HepG2 (cell line): Measurements from ENCODE around the gene HS2ST1. TPM values are rescaled to one million over a fixed set of nuclear protein-coding genes. Genes with fewer than 3 reads are reported as not detected.

Source experiments
- ATAC-seq: fragments of 200-7000 bp; cut with Tn5 transposase; 3 replicates; pipeline ENCODE4 v1.9.1; 2020; ENCODE audit warnings: mild to moderate bottlenecking, moderate library complexity
- BruUV-seq: library from RNA; stranded (reverse); fragments of 400-500 nt; replicated peaks from 2 replicates; lab custom pipeline; 2021; lab: Mats Ljungman, UMichigan
- CTCF ChIA-PET: fragments of 300-600 bp; formaldehyde crosslinking; extraction: SDS; loops from one replicate; lab custom pipeline; 2021; ENCODE audit warnings: low total read pairs, inconsistent platforms, low intra/inter-chr PET ratio; lab: Yijun Ruan, JAX
- POLR2A ChIA-PET: fragments of 350-600 bp; sonication (Branson Sonifier 250); formaldehyde crosslinking; loops from one replicate; lab custom pipeline; 2020; ENCODE audit warnings: antibody characterized with exemption, inconsistent platforms; lab: Yijun Ruan, JAX
- DNase-seq: peaks from one replicate; pipeline ENCODE4 v3.0.0-alpha.2; 2015; ENCODE audit warnings: low spot score
- FAIRE-seq: peaks from 3 replicates; lab custom pipeline; 2011; peaks lifted over from hg19 to GRCh38; lab: Jason Lieb, UNC
- H2AFZ ChIP-seq: one replicate; pipeline ENCODE4 v1.6.1; 2011; ENCODE audit warnings: low read length, inconsistent platforms
- H3K27ac ChIP-seq: fragments of 300-600 bp; 3 replicates; pipeline ENCODE4 v1.8.0; 2011; ENCODE audit warnings: mixed run types, mild to moderate bottlenecking, mixed read lengths, low read length, inconsistent platforms; ENCODE audit not compliant: insufficient read depth; ENCODE audit errors: extremely low read length
- H3K27me3 ChIP-seq, 2 experiments: fragments of 200-600 bp in 1 of 2; 2 replicates in 1 of 2; 3 replicates in 1 of 2; pipeline versions ENCODE4 v1.6.0 to v1.8.0; 2011; ENCODE audit warnings: low read length in 2 of 2, mild to moderate bottlenecking in 2 of 2, moderate library complexity in 2 of 2, inconsistent platforms in 1 of 2; ENCODE audit not compliant: insufficient read depth in 2 of 2, control insufficient read depth in 1 of 2
- H3K36me3 ChIP-seq, 2 experiments: fragments of 200-600 bp in 1 of 2; replicated peaks in 1 of 2; 2 replicates in 1 of 2; 3 replicates in 1 of 2; pipeline versions ENCODE4 v1.5.1 to v1.8.0; 2011; ENCODE audit warnings: low read length in 2 of 2, inconsistent platforms in 1 of 2; ENCODE audit not compliant: insufficient read depth in 2 of 2, control insufficient read depth in 1 of 2
- H3K4me1 ChIP-seq: 2 replicates; pipeline ENCODE4 v1.5.1; 2012; ENCODE audit warnings: low read length, inconsistent platforms; ENCODE audit not compliant: insufficient read depth
- H3K4me2 ChIP-seq: 2 replicates; pipeline ENCODE4 v1.6.0; 2011; ENCODE audit warnings: low read depth, low read length, inconsistent platforms
- H3K4me3 ChIP-seq, 3 experiments: fragments of 200-600 bp in 1 of 3; sonication (generic), shearing (Covaris generic) in 1 of 3; replicated peaks in 1 of 3; 2 replicates each; pipeline ENCODE4 v1.5.1; 2011 to 2016; ENCODE audit warnings: low read length in 3 of 3, inconsistent platforms in 2 of 3, low read depth in 2 of 3, mild to moderate bottlenecking in 2 of 3, control low read depth in 1 of 3, mixed read lengths in 1 of 3; ENCODE audit not compliant: insufficient read depth in 1 of 3
- H3K79me2 ChIP-seq: one replicate; pipeline ENCODE4 v1.6.1; 2011; ENCODE audit warnings: low read length, inconsistent platforms; ENCODE audit not compliant: insufficient read depth
- H3K9ac ChIP-seq: 2 replicates; pipeline ENCODE4 v1.6.0; 2011; ENCODE audit warnings: mild to moderate bottlenecking, low read depth, low read length, inconsistent platforms; ENCODE audit not compliant: insufficient read depth
- H3K9me3 ChIP-seq: 2 replicates; pipeline ENCODE4 v1.5.1; 2012; ENCODE audit warnings: mild to moderate bottlenecking, low read length
- H4K20me1 ChIP-seq: 2 replicates; pipeline ENCODE4 v1.6.0; 2011; ENCODE audit warnings: inconsistent platforms, mild to moderate bottlenecking, low read length, moderate library complexity; ENCODE audit not compliant: insufficient read depth
- ATF7-NPFF ChIP-seq: sonication (generic); formaldehyde crosslinking; IDR thresholded peaks from 2 replicates; pipeline ENCODE4 v1.8.1; 2023; ENCODE audit warnings: mild to moderate bottlenecking, low read depth, missing genetic modification reagents, moderate library complexity
- CCAR2 ChIP-seq: fragments of 200-400 bp; formaldehyde crosslinking; optimal IDR thresholded peaks from 2 replicates; pipeline ENCODE3; 2018; ENCODE audit warnings: low read depth, mild to moderate bottlenecking, low read length, moderate library complexity
- NRL ChIP-seq: sonication (generic); formaldehyde crosslinking; IDR thresholded peaks from 2 replicates; pipeline ENCODE4 v1.5.0; 2020; ENCODE audit warnings: missing genetic modification reagents, mild to moderate bottlenecking, moderate library complexity, borderline replicate concordance
- POLR2A ChIP-seq, 2 experiments: IDR thresholded peaks; 2 replicates each; pipeline ENCODE4 v1.6.1; 2011; ENCODE audit warnings: low read depth in 2 of 2, low read length in 2 of 2, mild to moderate bottlenecking in 1 of 2, moderate library complexity in 1 of 2; ENCODE audit not compliant: insufficient read depth in 1 of 2
- TBX2 ChIP-seq: sonication (generic); formaldehyde crosslinking; IDR thresholded peaks from 2 replicates; pipeline ENCODE4 v1.5.0; 2020; ENCODE audit warnings: missing genetic modification reagents, mild to moderate bottlenecking, borderline replicate concordance
- YY1 ChIP-seq: IDR thresholded peaks from 2 replicates; pipeline ENCODE4 v1.6.1; 2011; ENCODE audit warnings: low read length, low read depth, moderate library complexity, mild to moderate bottlenecking; ENCODE audit not compliant: insufficient read depth, insufficient replicate concordance
- ZNF317 ChIP-seq: sonication (generic); formaldehyde crosslinking; IDR thresholded peaks from 2 replicates; pipeline ENCODE4 v1.5.0; 2020; ENCODE audit warnings: mild to moderate bottlenecking, missing genetic modification reagents
- ZNF839 ChIP-seq: sonication (generic); formaldehyde crosslinking; IDR thresholded peaks from 2 replicates; pipeline ENCODE4 v1.4.0; 2020; ENCODE audit warnings: missing genetic modification reagents, mild to moderate bottlenecking, borderline replicate concordance
- WGBS: methylation state at CpG from one replicate; pipeline ENCODE4 v1.1.6; 2017; ENCODE audit warnings: low lambda C conversion rate; 5-methylcytosine and 5-hydroxymethylcytosine counted together
- in situ Hi-C: cut with HindIII; loops from 2 replicates; pipeline ENCODE4 v1.10.0; 2017; ENCODE audit warnings: low pct_unique_long_range_greater_than_20kb; ENCODE audit not compliant: extremely low pct_ligation_motif_present
- intact Hi-C: fragments of 100-400 bp; cut with micrococcal nuclease; formaldehyde crosslinking; loops from one replicate; pipeline ENCODE4 v1.10.0; 2022; ENCODE audit not compliant: unreplicated experiment
- polyA plus RNA-seq, 8 experiments: library from polyadenylated mRNA; depleted of rRNA in 3 of 8; stranded (reverse) in 7 of 8; unstranded in 1 of 8; fragments of >200 nt; fragmentation: Illumina TruSeq in 4 of 8; extraction: Trizol in 4 of 8; gene quantifications; 2 replicates each; pipeline versions ENCODE4 v1.2.1 to v1.2.3, GENCODE V29; 2011 to 2016; ENCODE audit warnings: low read depth in 4 of 8, missing spikeins in 1 of 8, mixed read lengths in 1 of 8; ENCODE audit not compliant: insufficient read depth in 1 of 8
- total RNA-seq, 5 experiments: library from RNA; depleted of rRNA; stranded (reverse); fragments of >200 nt; fragmentation: Illumina TruSeq; extraction: Trizol; gene quantifications; 2 replicates each; pipeline ENCODE4 v1.2.3, GENCODE V29; 2016; ENCODE audit warnings: low read depth in 1 of 5
- TF ChIP-seq, protein P1 (sequence below): sonication (generic); formaldehyde crosslinking; IDR thresholded peaks from 2 replicates; pipeline ENCODE4 v1.4.0; 2020; ENCODE audit warnings: missing genetic modification reagents, borderline replicate concordance
- TF ChIP-seq, protein P2 (sequence below): sonication (generic); formaldehyde crosslinking; conservative IDR thresholded peaks from 2 replicates; pipeline ENCODE4 v1.8.0; 2022; ENCODE audit warnings: missing genetic modification reagents
- TF ChIP-seq, protein P3 (sequence below): sonication (generic); formaldehyde crosslinking; IDR thresholded peaks from 2 replicates; pipeline ENCODE4 v1.4.0; 2020; ENCODE audit warnings: missing genetic modification reagents, borderline replicate concordance

The HS2ST1 gene
- total and polyA plus RNA-seq, 2 of the 13 experiments (the other 11 are each of a cell fraction or from before 2014, with no cell fraction given) = 22.1 to 58.7 TPM

- TF ChIP-seq CCAR2 = no peak
Measured at GRCh38 chr1:86965012-86965826, 50.8 kb downstream of the HS2ST1 start (continued).

- no TSS peak for BruUV-seq
- DNase-seq (no peak), ATAC-seq (no peak), FAIRE-seq (no peak)
- Histone ChIP-seq H3K27me3 (no peaks in the 10 kb centered on the region), H3K36me3 (no peaks in the 10 kb centered on the region), H3K4me3 (no peak overlapping the region), H3K4me1 (peaks cover 19% of the 10 kb centered on the region), H3K79me2 (peaks cover 65% of the 10 kb centered on the region), H4K20me1 (no peaks in the 10 kb centered on the region), H3K27ac (no peak overlapping the region), H3K9me3 (no peaks in the 10 kb centered on the region), H3K9ac (no peak overlapping the region), H3K4me2 (no peak overlapping the region), H2AFZ (no peak overlapping the region)
- in situ Hi-C loops (no loop called here), intact Hi-C loops (loop anchor here (1.0 to 10.0 kb wide), 4 partner anchors 50 to 461 kb away; no protein-coding TSS in a partner anchor)
- TF ChIP-seq POLR2A (IDR thresholded peaks at IDR 0.05; ENCODE audit: insufficient read depth in 1 of 2, low read depth in 2 of 2, low read length in 2 of 2) (no peak), ZNF317 (CRISPR knock-in tag) (no peak), ATF7-NPFF (no peak), NRL (CRISPR knock-in tag) (no peak), TBX2 (CRISPR knock-in tag) (no peak), YY1 (no peak), ZNF839 (CRISPR knock-in tag) (no peak)
- TF ChIP-seq, protein P1, sequence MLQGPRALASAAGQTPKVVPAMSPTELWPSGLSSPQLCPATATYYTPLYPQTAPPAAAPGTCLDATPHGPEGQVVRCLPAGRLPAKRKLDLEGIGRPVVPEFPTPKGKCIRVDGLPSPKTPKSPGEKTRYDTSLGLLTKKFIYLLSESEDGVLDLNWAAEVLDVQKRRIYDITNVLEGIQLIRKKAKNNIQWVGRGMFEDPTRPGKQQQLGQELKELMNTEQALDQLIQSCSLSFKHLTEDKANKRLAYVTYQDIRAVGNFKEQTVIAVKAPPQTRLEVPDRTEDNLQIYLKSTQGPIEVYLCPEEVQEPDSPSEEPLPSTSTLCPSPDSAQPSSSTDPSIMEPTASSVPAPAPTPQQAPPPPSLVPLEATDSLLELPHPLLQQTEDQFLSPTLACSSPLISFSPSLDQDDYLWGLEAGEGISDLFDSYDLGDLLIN (CRISPR knock-in tag) = no peak
- TF ChIP-seq, protein P2, sequence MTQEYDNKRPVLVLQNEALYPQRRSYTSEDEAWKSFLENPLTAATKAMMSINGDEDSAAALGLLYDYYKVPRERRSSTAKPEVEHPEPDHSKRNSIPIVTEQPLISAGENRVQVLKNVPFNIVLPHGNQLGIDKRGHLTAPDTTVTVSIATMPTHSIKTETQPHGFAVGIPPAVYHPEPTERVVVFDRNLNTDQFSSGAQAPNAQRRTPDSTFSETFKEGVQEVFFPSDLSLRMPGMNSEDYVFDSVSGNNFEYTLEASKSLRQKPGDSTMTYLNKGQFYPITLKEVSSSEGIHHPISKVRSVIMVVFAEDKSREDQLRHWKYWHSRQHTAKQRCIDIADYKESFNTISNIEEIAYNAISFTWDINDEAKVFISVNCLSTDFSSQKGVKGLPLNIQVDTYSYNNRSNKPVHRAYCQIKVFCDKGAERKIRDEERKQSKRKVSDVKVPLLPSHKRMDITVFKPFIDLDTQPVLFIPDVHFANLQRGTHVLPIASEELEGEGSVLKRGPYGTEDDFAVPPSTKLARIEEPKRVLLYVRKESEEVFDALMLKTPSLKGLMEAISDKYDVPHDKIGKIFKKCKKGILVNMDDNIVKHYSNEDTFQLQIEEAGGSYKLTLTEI (CRISPR knock-in tag) = no peak
- TF ChIP-seq, protein P3, sequence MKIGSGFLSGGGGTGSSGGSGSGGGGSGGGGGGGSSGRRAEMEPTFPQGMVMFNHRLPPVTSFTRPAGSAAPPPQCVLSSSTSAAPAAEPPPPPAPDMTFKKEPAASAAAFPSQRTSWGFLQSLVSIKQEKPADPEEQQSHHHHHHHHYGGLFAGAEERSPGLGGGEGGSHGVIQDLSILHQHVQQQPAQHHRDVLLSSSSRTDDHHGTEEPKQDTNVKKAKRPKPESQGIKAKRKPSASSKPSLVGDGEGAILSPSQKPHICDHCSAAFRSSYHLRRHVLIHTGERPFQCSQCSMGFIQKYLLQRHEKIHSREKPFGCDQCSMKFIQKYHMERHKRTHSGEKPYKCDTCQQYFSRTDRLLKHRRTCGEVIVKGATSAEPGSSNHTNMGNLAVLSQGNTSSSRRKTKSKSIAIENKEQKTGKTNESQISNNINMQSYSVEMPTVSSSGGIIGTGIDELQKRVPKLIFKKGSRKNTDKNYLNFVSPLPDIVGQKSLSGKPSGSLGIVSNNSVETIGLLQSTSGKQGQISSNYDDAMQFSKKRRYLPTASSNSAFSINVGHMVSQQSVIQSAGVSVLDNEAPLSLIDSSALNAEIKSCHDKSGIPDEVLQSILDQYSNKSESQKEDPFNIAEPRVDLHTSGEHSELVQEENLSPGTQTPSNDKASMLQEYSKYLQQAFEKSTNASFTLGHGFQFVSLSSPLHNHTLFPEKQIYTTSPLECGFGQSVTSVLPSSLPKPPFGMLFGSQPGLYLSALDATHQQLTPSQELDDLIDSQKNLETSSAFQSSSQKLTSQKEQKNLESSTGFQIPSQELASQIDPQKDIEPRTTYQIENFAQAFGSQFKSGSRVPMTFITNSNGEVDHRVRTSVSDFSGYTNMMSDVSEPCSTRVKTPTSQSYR (CRISPR knock-in tag) = no peak
- WGBS = 100% methylated on average over 1 of the region's 1 CpG
- POLR2A ChIA-PET = interaction anchor here (1.0 to 1.9 kb wide), 2 partner anchors 49 to 51 kb away, joined by 3 to 12 read pairs; partner anchors contain the start of genes HS2ST1 and SELENOF
- CTCF ChIA-PET = interaction anchor here (1.8 to 1.9 kb wide), 2 partner anchors 132 to 185 kb away, joined by 4 to 13 read pairs; no protein-coding TSS in a partner anchor
Measured at GRCh38 chr1:86965827-86966182, 51.4 kb downstream of the HS2ST1 start.
